ENCODE results near the gene CADPS. TPM values are rescaled to one million over a fixed set of nuclear protein-coding genes. Genes with fewer than 3 reads are reported as not detected.

The CADPS gene
- polyA plus RNA-seq, 1 of the 3 experiments (the other 2 are of a cell fraction): 5.8 TPM

DNA sequence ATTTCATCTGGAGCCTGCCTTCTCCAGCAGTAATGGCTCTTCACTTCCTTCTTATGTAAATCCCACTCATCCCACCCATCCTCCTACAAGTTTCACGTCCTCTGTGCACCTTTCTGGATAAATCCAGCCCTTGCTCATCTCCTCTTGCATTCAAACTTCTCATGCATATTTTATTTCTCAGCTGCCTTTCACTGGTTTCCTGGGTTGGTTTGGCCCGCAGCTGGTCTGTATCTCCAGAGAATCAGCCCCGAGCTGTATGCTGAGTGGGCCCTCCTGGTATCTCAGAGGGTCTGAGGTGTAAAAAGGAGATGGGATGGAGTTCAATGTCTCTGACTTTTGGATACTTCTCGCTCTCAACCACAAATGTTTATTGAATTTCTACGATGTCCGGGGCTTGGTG lies 253.3 kb downstream of the CADPS start:
- no peaks in the 10 kb centered on the region for H3K79me2 ChIP-seq (ENCODE audit: insufficient read depth)
- DNase-seq: no peak
- no peaks in the 10 kb centered on the region for H3K9me3 ChIP-seq
- H3K4me1 ChIP-seq (ENCODE audit: control insufficient read depth in 1 of 2, insufficient read depth in 2 of 2, low read depth in 1 of 2, low read length in 1 of 2): no peaks in the 10 kb centered on the region
- no peak overlapping the region for H3K4me2 ChIP-seq
- H3K9me2 ChIP-seq: no peaks in the 10 kb centered on the region
- no peaks in the 10 kb centered on the region for H3F3A ChIP-seq (replicated peaks; ENCODE audit: insufficient read depth)
- ChIA-PET POLR2A (no interaction called here), CTCF (interaction anchor here (0.7 to 3.5 kb wide), 24 partner anchors 11 to 728 kb away, joined by 3 to 35 read pairs (median 5); no protein-coding TSS in a partner anchor)
- H3K36me3 ChIP-seq (replicated peaks in 1 of 2; ENCODE audit: control insufficient read depth in 1 of 2, insufficient read depth in 2 of 2, low read length in 1 of 2): no peaks in the 10 kb centered on the region
- no peak overlapping the region for H3K27ac ChIP-seq (ENCODE audit: low read depth in 2 of 2, low read length in 1 of 2)
- no peak overlapping the region for H3K9ac ChIP-seq
- no peaks in the 10 kb centered on the region for H4K20me1 ChIP-seq (ENCODE audit: insufficient read depth)
- WGBS (ENCODE audit: low lambda C conversion rate): 80% methylated on average over 6 of the region's 6 CpGs
- no peaks in the 10 kb centered on the region for H3K27me3 ChIP-seq (ENCODE audit: insufficient read depth)
- TF ChIP-seq RAD21 (IDR thresholded peaks at IDR 0.05; ENCODE audit: low read length) (no peak), SMC3 (IDR thresholded peaks at IDR 0.05; ENCODE audit: low read depth, low read length) (no peak), GABPA (IDR thresholded peaks at IDR 0.05; ENCODE audit: low read depth) (no peak), ELF1 (IDR thresholded peaks at IDR 0.05) (no peak), TCF12 (IDR thresholded peaks at IDR 0.05) (no peak), SIN3A (IDR thresholded peaks at IDR 0.05; ENCODE audit: borderline replicate concordance, low read depth, low read length) (no peak), JUND (IDR thresholded peaks at IDR 0.05) (no peak), RFX5 (IDR thresholded peaks at IDR 0.05; ENCODE audit: low read length) (no peak), CHD2 (IDR thresholded peaks at IDR 0.05; ENCODE audit: low read length, partially characterized antibody) (no peak)
- TF ChIP-seq, protein P1, sequence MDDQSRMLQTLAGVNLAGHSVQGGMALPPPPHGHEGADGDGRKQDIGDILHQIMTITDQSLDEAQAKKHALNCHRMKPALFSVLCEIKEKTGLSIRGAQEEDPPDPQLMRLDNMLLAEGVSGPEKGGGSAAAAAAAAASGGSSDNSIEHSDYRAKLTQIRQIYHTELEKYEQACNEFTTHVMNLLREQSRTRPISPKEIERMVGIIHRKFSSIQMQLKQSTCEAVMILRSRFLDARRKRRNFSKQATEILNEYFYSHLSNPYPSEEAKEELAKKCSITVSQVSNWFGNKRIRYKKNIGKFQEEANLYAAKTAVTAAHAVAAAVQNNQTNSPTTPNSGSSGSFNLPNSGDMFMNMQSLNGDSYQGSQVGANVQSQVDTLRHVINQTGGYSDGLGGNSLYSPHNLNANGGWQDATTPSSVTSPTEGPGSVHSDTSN (IDR thresholded peaks at IDR 0.05): no peak
- TF ChIP-seq, protein P2, sequence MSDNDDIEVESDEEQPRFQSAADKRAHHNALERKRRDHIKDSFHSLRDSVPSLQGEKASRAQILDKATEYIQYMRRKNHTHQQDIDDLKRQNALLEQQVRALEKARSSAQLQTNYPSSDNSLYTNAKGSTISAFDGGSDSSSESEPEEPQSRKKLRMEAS (IDR thresholded peaks at IDR 0.05; ENCODE audit: low read depth): no peak
- TF ChIP-seq, protein P3, sequence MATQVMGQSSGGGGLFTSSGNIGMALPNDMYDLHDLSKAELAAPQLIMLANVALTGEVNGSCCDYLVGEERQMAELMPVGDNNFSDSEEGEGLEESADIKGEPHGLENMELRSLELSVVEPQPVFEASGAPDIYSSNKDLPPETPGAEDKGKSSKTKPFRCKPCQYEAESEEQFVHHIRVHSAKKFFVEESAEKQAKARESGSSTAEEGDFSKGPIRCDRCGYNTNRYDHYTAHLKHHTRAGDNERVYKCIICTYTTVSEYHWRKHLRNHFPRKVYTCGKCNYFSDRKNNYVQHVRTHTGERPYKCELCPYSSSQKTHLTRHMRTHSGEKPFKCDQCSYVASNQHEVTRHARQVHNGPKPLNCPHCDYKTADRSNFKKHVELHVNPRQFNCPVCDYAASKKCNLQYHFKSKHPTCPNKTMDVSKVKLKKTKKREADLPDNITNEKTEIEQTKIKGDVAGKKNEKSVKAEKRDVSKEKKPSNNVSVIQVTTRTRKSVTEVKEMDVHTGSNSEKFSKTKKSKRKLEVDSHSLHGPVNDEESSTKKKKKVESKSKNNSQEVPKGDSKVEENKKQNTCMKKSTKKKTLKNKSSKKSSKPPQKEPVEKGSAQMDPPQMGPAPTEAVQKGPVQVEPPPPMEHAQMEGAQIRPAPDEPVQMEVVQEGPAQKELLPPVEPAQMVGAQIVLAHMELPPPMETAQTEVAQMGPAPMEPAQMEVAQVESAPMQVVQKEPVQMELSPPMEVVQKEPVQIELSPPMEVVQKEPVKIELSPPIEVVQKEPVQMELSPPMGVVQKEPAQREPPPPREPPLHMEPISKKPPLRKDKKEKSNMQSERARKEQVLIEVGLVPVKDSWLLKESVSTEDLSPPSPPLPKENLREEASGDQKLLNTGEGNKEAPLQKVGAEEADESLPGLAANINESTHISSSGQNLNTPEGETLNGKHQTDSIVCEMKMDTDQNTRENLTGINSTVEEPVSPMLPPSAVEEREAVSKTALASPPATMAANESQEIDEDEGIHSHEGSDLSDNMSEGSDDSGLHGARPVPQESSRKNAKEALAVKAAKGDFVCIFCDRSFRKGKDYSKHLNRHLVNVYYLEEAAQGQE (IDR thresholded peaks at IDR 0.05; ENCODE audit: low read depth, low read length): no peak
- H3K4me3 ChIP-seq (ENCODE audit: low read depth in 2 of 2, low read length in 1 of 2): no peak overlapping the region
- H2AFZ ChIP-seq (ENCODE audit: low read depth): no peak overlapping the region

DNA sequence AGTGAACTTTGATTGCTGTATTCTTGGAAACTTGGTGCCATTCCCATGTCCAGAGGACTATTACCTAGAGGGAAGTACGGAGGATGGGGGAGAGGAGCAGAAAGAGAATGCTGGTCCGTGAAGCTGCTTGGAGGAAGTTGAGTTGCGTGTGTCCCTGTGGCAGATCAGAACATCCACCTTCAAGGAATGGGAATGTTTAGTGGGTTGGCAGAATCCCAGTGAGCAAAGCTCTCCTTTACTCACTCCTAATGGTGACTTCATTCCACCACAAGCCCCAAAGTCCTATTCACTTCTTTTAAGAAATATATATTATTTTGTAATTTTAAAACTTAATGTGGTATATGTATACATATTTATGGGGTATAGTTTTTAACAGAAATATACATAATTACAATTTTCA lies 254.0 kb downstream of the CADPS start:
- TF ChIP-seq POLR2AphosphoS5 (IDR thresholded peaks at IDR 0.05; ENCODE audit: low read depth, low read length) (no peak), RAD21 (IDR thresholded peaks at IDR 0.05; ENCODE audit: low read length) (no peak), RCOR1 (IDR thresholded peaks at IDR 0.05; ENCODE audit: low read length) (no peak), EZH2phosphoT487 (IDR thresholded peaks at IDR 0.05; ENCODE audit: borderline replicate concordance, low read depth) (no peak), SMC3 (IDR thresholded peaks at IDR 0.05; ENCODE audit: low read depth, low read length) (no peak), JUND (IDR thresholded peaks at IDR 0.05) (no peak), FOXJ3 (CRISPR knock-in tag; IDR thresholded peaks at IDR 0.05) (no peak), ELF1 (IDR thresholded peaks at IDR 0.05) (no peak), NRF1 (IDR thresholded peaks at IDR 0.05; ENCODE audit: low read depth, low read length) (no peak), MXI1 (IDR thresholded peaks at IDR 0.05; ENCODE audit: low read depth, low read length) (no peak), MEF2A (IDR thresholded peaks at IDR 0.05; ENCODE audit: borderline replicate concordance, low read depth) (no peak)
- TF ChIP-seq, protein P1 (IDR thresholded peaks at IDR 0.05): no peak
- TF ChIP-seq, protein P4, sequence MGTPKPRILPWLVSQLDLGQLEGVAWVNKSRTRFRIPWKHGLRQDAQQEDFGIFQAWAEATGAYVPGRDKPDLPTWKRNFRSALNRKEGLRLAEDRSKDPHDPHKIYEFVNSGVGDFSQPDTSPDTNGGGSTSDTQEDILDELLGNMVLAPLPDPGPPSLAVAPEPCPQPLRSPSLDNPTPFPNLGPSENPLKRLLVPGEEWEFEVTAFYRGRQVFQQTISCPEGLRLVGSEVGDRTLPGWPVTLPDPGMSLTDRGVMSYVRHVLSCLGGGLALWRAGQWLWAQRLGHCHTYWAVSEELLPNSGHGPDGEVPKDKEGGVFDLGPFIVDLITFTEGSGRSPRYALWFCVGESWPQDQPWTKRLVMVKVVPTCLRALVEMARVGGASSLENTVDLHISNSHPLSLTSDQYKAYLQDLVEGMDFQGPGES (IDR thresholded peaks at IDR 0.05; ENCODE audit: low read depth, low read length): no peak
- TF ChIP-seq, protein P5, sequence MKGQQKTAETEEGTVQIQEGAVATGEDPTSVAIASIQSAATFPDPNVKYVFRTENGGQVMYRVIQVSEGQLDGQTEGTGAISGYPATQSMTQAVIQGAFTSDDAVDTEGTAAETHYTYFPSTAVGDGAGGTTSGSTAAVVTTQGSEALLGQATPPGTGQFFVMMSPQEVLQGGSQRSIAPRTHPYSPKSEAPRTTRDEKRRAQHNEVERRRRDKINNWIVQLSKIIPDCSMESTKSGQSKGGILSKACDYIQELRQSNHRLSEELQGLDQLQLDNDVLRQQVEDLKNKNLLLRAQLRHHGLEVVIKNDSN (IDR thresholded peaks at IDR 0.05; ENCODE audit: borderline replicate concordance, low read depth): no peak
- H3F3A ChIP-seq (replicated peaks; ENCODE audit: insufficient read depth): no peaks in the 10 kb centered on the region
- no peaks in the 10 kb centered on the region for H3K27me3 ChIP-seq (ENCODE audit: insufficient read depth)
- H3K4me1 ChIP-seq (ENCODE audit: control insufficient read depth in 1 of 2, insufficient read depth in 2 of 2, low read depth in 1 of 2, low read length in 1 of 2): no peaks in the 10 kb centered on the region
- H3K4me3 ChIP-seq (ENCODE audit: low read depth in 2 of 2, low read length in 1 of 2): no peak overlapping the region
- H3K9me2 ChIP-seq: no peaks in the 10 kb centered on the region
- no peak for DNase-seq
- ChIA-PET POLR2A (no interaction called here), CTCF (interaction anchor here (2.1 to 3.5 kb wide), 5 partner anchors 10 to 606 kb away, joined by 9 to 35 read pairs (median 17); no protein-coding TSS in a partner anchor)
- H3K9ac ChIP-seq: no peak overlapping the region
- no peaks in the 10 kb centered on the region for H4K20me1 ChIP-seq (ENCODE audit: insufficient read depth)
- no peak overlapping the region for H3K27ac ChIP-seq (ENCODE audit: low read depth in 2 of 2, low read length in 1 of 2)
- H3K4me2 ChIP-seq: no peak overlapping the region
- no peaks in the 10 kb centered on the region for H3K36me3 ChIP-seq (replicated peaks in 1 of 2; ENCODE audit: control insufficient read depth in 1 of 2, insufficient read depth in 2 of 2, low read length in 1 of 2)
- H2AFZ ChIP-seq (ENCODE audit: low read depth): no peak overlapping the region
- 82% methylated on average over 3 of the region's 3 CpGs for WGBS (ENCODE audit: low lambda C conversion rate)
- no peaks in the 10 kb centered on the region for H3K9me3 ChIP-seq
- no peaks in the 10 kb centered on the region for H3K79me2 ChIP-seq (ENCODE audit: insufficient read depth)

Data from SK-N-SH (cell line).